ENCODE data around the gene PACS2.
"Not testable (repeated sequence)": the region's sequence is repeated elsewhere in the genome, so short reads cannot be mapped to it uniquely, and the experiment has no call there.

PACS2 gene

GRCh38 chr14:105282098-105282725 lies 32.3 kb upstream of the PACS2 start:
- no peaks in the 10 kb centered on the region for H3K36me3 Mint-ChIP-seq
- peaks cover 28% of the 10 kb centered on the region for H3K4me1 Mint-ChIP-seq (ENCODE audit: low read depth)
- H3K27me3 Mint-ChIP-seq, result no peaks in the 10 kb centered on the region
- no peak overlapping the region for H3K4me3 Mint-ChIP-seq
- H3K9me3 Mint-ChIP-seq (ENCODE audit: low read depth), result no peaks in the 10 kb centered on the region
- no peak overlapping the region for H3K27ac Mint-ChIP-seq

- Mint-ChIP-seq H3K36me3 (no peaks in the 10 kb centered on the region), H3K9me3 (ENCODE audit: low read depth) (no peaks in the 10 kb centered on the region)
Measured at GRCh38 chr14:105283028-105283427, 31.5 kb upstream of the PACS2 start.

GRCh38 chr14:105283899-105284298 lies 30.6 kb upstream of the PACS2 start:
- Mint-ChIP-seq H3K9me3 (ENCODE audit: low read depth) (no peaks in the 10 kb centered on the region), H3K36me3 (no peaks in the 10 kb centered on the region), H3K27me3 (no peaks in the 10 kb centered on the region), H3K27ac (peak overlapping the region; percentile 54), H3K4me3 (no peak overlapping the region), H3K4me1 (ENCODE audit: low read depth) (peaks cover 28% of the 10 kb centered on the region)

More at GRCh38 chr14:105283028-105283427, 31.5 kb upstream of the PACS2 start:
- H3K27me3 Mint-ChIP-seq, result no peaks in the 10 kb centered on the region
- no peak overlapping the region for H3K4me3 Mint-ChIP-seq
- peaks cover 28% of the 10 kb centered on the region for H3K4me1 Mint-ChIP-seq (ENCODE audit: low read depth)
- H3K27ac Mint-ChIP-seq, result no peak overlapping the region

- Mint-ChIP-seq H3K4me3 (no peak overlapping the region), H3K27ac (no peak overlapping the region), H3K27me3 (no peaks in the 10 kb centered on the region), H3K4me1 (ENCODE audit: low read depth) (peaks cover 31% of the 10 kb centered on the region), H3K36me3 (no peaks in the 10 kb centered on the region), H3K9me3 (ENCODE audit: low read depth) (no peaks in the 10 kb centered on the region)
Measured at GRCh38 chr14:105285174-105285573, 29.4 kb upstream of the PACS2 start.

- Mint-ChIP-seq H3K36me3 (no peaks in the 10 kb centered on the region), H3K4me1 (ENCODE audit: low read depth) (peaks cover 39% of the 10 kb centered on the region), H3K4me3 (no peak overlapping the region), H3K9me3 (ENCODE audit: low read depth) (no peaks in the 10 kb centered on the region), H3K27ac (no peak overlapping the region), H3K27me3 (no peaks in the 10 kb centered on the region)
Measured at GRCh38 chr14:105286759-105287144, 27.8 kb upstream of the PACS2 start.

GRCh38 chr14:105287249-105288102 lies 27.1 kb upstream of the PACS2 start:
- Mint-ChIP-seq H3K36me3 (no peaks in the 10 kb centered on the region), H3K4me1 (ENCODE audit: low read depth) (peaks cover 35% of the 10 kb centered on the region), H3K4me3 (no peak overlapping the region), H3K27me3 (no peaks in the 10 kb centered on the region), H3K9me3 (ENCODE audit: low read depth) (no peaks in the 10 kb centered on the region), H3K27ac (no peak overlapping the region)

GRCh38 chr14:105288936-105289335 lies 25.6 kb upstream of the PACS2 start:
- not testable (repeated sequence) for H3K27me3 Mint-ChIP-seq; H3K36me3 Mint-ChIP-seq; H3K4me3 Mint-ChIP-seq; H3K9me3 Mint-ChIP-seq (ENCODE audit: low read depth); H3K27ac Mint-ChIP-seq
- peaks cover 43% of the 10 kb centered on the region for H3K4me1 Mint-ChIP-seq (ENCODE audit: low read depth)

GRCh38 chr14:105290621-105291346 lies 23.8 kb upstream of the PACS2 start:
- Mint-ChIP-seq H3K9me3 (ENCODE audit: low read depth) (no peaks in the 10 kb centered on the region), H3K36me3 (no peaks in the 10 kb centered on the region), H3K27me3 (no peaks in the 10 kb centered on the region), H3K4me3 (no peak overlapping the region), H3K4me1 (ENCODE audit: low read depth) (peaks cover 43% of the 10 kb centered on the region), H3K27ac (peak overlapping the region; percentile 46)

- Mint-ChIP-seq H3K4me1 (ENCODE audit: low read depth) (peaks cover 43% of the 10 kb centered on the region), H3K36me3 (no peaks in the 10 kb centered on the region), H3K27ac (peak overlapping the region; percentile 28), H3K27me3 (no peaks in the 10 kb centered on the region), H3K9me3 (ENCODE audit: low read depth) (no peaks in the 10 kb centered on the region), H3K4me3 (peak overlapping the region; percentile 63)
Measured at GRCh38 chr14:105292826-105293711, 21.5 kb upstream of the PACS2 start.

GRCh38 chr14:105294142-105294597 lies 20.4 kb upstream of the PACS2 start:
- no peaks in the 10 kb centered on the region for H3K36me3 Mint-ChIP-seq
- no peaks in the 10 kb centered on the region for H3K9me3 Mint-ChIP-seq (ENCODE audit: low read depth)
- H3K27ac Mint-ChIP-seq, result peak overlapping the region; percentile 59
- peak overlapping the region; percentile 63 for H3K4me3 Mint-ChIP-seq
- H3K27me3 Mint-ChIP-seq, result no peaks in the 10 kb centered on the region
- peaks cover 47% of the 10 kb centered on the region for H3K4me1 Mint-ChIP-seq (ENCODE audit: low read depth)

- not testable (repeated sequence) for H3K27me3 Mint-ChIP-seq; H3K27ac Mint-ChIP-seq; H3K36me3 Mint-ChIP-seq; H3K9me3 Mint-ChIP-seq (ENCODE audit: low read depth); H3K4me3 Mint-ChIP-seq
- peaks cover 42% of the 10 kb centered on the region for H3K4me1 Mint-ChIP-seq (ENCODE audit: low read depth)
Measured at GRCh38 chr14:105297311-105297710, 17.2 kb upstream of the PACS2 start.

GRCh38 chr14:105299654-105300541 lies 14.7 kb upstream of the PACS2 start:
- H3K9me3 Mint-ChIP-seq (ENCODE audit: low read depth), result no peaks in the 10 kb centered on the region
- peak overlapping the region; percentile 88 for H3K27ac Mint-ChIP-seq
- peaks cover 29% of the 10 kb centered on the region for H3K4me1 Mint-ChIP-seq (ENCODE audit: low read depth)
- H3K27me3 Mint-ChIP-seq, result no peaks in the 10 kb centered on the region
- H3K36me3 Mint-ChIP-seq, result no peaks in the 10 kb centered on the region
- peak overlapping the region; percentile 92 for H3K4me3 Mint-ChIP-seq

- Mint-ChIP-seq H3K9me3 (ENCODE audit: low read depth) (no peaks in the 10 kb centered on the region), H3K36me3 (no peaks in the 10 kb centered on the region), H3K4me3 (peak within 1 kb of the TSS; percentile 92), H3K27ac (peak within 1 kb of the TSS; percentile 89), H3K4me1 (ENCODE audit: low read depth) (peaks cover 34% of the 10 kb centered on the region), H3K27me3 (no peaks in the 10 kb centered on the region)
Measured at GRCh38 chr14:105300542-105301102, 13.9 kb upstream of the PACS2 start, which contains the start of gene BRF1. Gene BRF1, minus strand, starts transcription at chr14:105301001. Its CDS starts 372 bp downstream, at chr14:105300629.

All from activated naive CD8-positive, alpha-beta T cell (primary cell).